Gastroesophageal sphincter (tissue), 3 donors: ENCODE measurements around the gene CCDC73.

Source experiments
- EP300 ChIP-seq: sonication (generic); formaldehyde crosslinking; IDR thresholded peaks from one replicate; pipeline ENCODE4 v1.6.1; 2017; ENCODE audit warnings: antibody characterized with exemption, mild to moderate bottlenecking
- POLR2A ChIP-seq, 2 donors: fragments of 450-650 bp; IDR thresholded peaks; one replicate each; pipeline ENCODE4 v1.6.1; 2017; ENCODE audit warnings: antibody characterized with exemption in 2 of 2, mild to moderate bottlenecking in 2 of 2, moderate library complexity in 1 of 2
- POLR2AphosphoS5 ChIP-seq: sonication (generic); formaldehyde crosslinking; IDR thresholded peaks from one replicate; pipeline ENCODE4 v1.6.1; 2017; ENCODE audit warnings: antibody characterized with exemption
- TF ChIP-seq, protein P1 (sequence below), 4 experiments: fragments of 200-600 bp in 2 of 4; fragments of 450-650 bp in 2 of 4; sonication (generic) in 1 of 4; IDR thresholded peaks; one replicate each; pipeline ENCODE4 v1.5.1; 2017 to 2019; ENCODE audit warnings: antibody characterized with exemption in 4 of 4, mild to moderate bottlenecking in 2 of 4, moderate library complexity in 2 of 4

DNA sequence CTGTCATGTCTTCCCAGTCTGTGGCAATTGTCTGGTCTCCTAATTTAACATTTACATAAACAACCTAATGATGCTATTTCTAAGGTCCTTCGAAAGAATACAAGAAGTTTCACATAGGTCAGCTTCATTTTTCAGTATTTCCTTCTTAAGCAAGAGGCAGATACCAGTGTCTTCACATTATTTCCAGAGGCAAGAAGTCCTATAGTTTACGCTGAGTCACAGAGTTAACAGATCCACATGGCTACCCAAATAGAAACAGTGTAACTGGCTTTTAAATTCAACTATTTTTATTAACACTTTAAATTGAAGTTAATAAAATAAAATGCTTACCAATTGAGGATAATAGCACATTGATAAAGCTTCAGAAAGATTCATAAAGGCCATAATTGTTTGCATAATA, 46.1 kb upstream of the CCDC73 start:
- TF ChIP-seq, protein P1, sequence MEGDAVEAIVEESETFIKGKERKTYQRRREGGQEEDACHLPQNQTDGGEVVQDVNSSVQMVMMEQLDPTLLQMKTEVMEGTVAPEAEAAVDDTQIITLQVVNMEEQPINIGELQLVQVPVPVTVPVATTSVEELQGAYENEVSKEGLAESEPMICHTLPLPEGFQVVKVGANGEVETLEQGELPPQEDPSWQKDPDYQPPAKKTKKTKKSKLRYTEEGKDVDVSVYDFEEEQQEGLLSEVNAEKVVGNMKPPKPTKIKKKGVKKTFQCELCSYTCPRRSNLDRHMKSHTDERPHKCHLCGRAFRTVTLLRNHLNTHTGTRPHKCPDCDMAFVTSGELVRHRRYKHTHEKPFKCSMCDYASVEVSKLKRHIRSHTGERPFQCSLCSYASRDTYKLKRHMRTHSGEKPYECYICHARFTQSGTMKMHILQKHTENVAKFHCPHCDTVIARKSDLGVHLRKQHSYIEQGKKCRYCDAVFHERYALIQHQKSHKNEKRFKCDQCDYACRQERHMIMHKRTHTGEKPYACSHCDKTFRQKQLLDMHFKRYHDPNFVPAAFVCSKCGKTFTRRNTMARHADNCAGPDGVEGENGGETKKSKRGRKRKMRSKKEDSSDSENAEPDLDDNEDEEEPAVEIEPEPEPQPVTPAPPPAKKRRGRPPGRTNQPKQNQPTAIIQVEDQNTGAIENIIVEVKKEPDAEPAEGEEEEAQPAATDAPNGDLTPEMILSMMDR (IDR thresholded peaks at IDR 0.05) = no peak
- TF ChIP-seq POLR2A (IDR thresholded peaks at IDR 0.05) = no peak
- TF ChIP-seq EP300 = no peak
- no peak for TF ChIP-seq POLR2AphosphoS5
